Spleen (tissue), 7 donors: ENCODE measurements around the gene ULBP3.

Source experiments
- CTCF ChIP-seq, 11 experiments: fragments of 200-600 bp in 7 of 11; fragments of 450-650 bp in 4 of 11; sonication (generic) in 4 of 11; IDR thresholded peaks in 8 of 11; conservative IDR thresholded peaks in 3 of 11; 1 replicate in 7 of 11; 2 replicates in 4 of 11; pipeline versions ENCODE4 v1.4.0 to v1.8.0; 2016 to 2021; ENCODE audit warnings: antibody characterized with exemption in 11 of 11, inconsistent platforms in 4 of 11, mild to moderate bottlenecking in 1 of 11
- POLR2A ChIP-seq, 3 donors: fragments of 450-650 bp; IDR thresholded peaks; one replicate each; pipeline ENCODE4 v1.5.1; 2017; ENCODE audit warnings: antibody characterized with exemption in 3 of 3, mild to moderate bottlenecking in 1 of 3
- POLR2AphosphoS5 ChIP-seq, 3 donors: sonication (generic); formaldehyde crosslinking; IDR thresholded peaks; one replicate each; pipeline ENCODE4 v1.5.1; 2017; ENCODE audit warnings: antibody characterized with exemption in 3 of 3
- donor health status: DM: no; HTN: no; CAD: no; lungs with moderate emphysema.
- donor health status: DM: no; HTN: no; CAD: no.
- donor health status: DM: no; HTN: no; CAD: no.

- TF ChIP-seq CTCF (IDR thresholded peaks at IDR 0.05 in 8 of 11, conservative IDR thresholded peaks at IDR 0.05 in 3 of 11) (no peak), POLR2A (IDR thresholded peaks at IDR 0.05) (no peak), POLR2AphosphoS5 (IDR thresholded peaks at IDR 0.05) (no peak)
Observed at GRCh38 chr6:150018846-150019580, 49.9 kb downstream of the ULBP3 start.
